Endometrial microvascular endothelial cells (primary cell): ENCODE data around the gene S1PR4. TPM values are rescaled to one million over a fixed set of nuclear protein-coding genes. Genes with fewer than 3 reads are reported as not detected.

Experiments used
- in situ Hi-C: cut with HindIII; loops from 2 replicates; pipeline ENCODE4 v1.10.0; 2017; ENCODE audit warnings: low sequenced_read_pairs, low pct_unique_long_range_greater_than_20kb; ENCODE audit errors: inconsistent ontology term
- total RNA-seq: library from RNA; depleted of rRNA; stranded (reverse); fragments of >200 nt; gene quantifications from one replicate; pipeline ENCODE4 v1.2.3, GENCODE V29; 2015; ENCODE audit errors: inconsistent ontology term

S1PR4 gene
- total RNA-seq, 1 donor from 2014 or later: 0.46 TPM

GRCh38 chr19:3175781-3176714, 2.5 kb upstream of the S1PR4 start:
- in situ Hi-C loops: no loop called here

- in situ Hi-C loops: no loop called here
Observed at GRCh38 chr19:3176715-3177501, 1.7 kb upstream of the S1PR4 start.

- in situ Hi-C loops: no loop called here
Observed at GRCh38 chr19:3178973-3179738, 587 bp downstream of the S1PR4 start.

- in situ Hi-C loops: no loop called here
Observed at GRCh38 chr19:3179739-3180293, 1.2 kb downstream of the S1PR4 start.

DNA sequence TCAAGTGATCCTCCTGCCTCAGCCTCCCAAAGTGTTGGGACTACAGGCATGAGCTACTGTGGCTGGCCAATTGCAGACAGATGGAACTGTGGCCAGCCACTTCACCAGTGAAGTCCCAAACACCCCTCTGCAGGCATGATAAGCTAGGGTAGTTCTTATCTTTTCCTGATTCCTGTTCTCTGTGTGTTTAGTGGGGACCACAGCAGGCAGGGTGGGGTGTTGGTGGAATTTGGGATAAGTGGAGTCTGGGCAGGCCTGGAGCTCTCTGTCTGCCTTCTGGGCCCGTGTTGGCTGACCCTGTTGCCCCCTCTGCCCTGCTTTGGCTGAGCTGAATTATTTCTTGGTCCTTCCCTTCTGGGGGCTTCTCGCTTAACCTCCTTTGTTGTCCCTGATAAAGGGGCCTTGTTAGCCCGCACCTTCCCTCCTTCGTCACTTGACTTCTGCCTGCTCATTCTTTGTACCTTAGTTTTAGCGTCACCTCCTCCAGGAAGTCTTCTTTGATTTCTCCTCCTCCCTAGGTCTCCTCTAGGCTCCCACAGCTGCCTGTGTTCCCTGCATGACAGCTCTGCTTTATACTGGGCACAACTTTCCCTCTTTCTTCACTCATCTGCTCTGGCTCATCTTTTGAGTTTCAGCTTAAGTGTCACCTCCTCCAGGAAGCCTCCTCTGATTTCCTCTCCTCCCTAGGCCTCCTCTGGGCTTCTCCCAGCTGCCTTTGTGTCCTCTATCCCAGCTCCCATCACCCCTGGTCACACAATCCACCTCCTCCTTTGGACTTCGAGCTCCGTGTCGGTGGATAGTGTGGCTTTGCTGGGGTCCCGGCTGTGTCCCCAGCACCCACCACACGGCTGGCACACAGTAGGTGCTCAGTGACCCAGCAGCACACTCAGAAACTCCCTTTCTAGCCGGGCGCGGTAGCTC, 5.4 kb downstream of the S1PR4 start:
- in situ Hi-C loops: no loop called here

DNA sequence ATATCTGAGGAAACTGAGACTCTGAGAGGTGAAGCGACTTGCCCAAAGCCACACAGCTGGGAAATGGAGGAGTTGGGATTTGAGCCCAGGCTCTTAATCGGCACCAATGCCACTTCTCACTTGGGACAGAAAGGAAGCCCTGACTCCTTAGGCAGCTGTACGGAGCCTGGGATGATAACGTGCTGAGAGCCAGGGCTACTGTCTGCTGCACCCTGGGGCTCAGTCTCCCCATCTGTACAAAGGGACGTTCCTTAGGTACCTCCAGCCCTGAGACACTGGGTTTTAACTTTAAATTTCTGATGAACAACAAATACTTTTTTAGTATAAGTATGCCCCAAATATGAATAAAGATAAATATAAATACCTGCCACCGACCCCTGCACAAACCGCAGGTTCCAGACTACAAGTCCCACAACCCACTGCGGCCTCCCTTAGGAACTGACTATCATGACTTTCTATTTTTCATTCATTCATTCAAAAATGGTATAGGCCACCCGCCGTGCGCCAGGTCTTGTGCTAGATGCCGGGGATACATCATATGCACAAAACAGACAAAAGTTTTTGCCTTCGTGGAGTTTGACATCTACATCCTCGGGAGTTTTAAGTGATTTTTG, 6.4 kb downstream of the S1PR4 start:
- in situ Hi-C loops: no loop called here

GRCh38 chr19:3185461-3186159, 7.0 kb downstream of the S1PR4 start, which contains the start of gene NCLN:
TSS of gene NCLN (plus strand) at chr19:3185930. CDS start at chr19:3186031, 101 bp downstream.
- in situ Hi-C loops: no loop called here

- in situ Hi-C loops: no loop called here
Observed at GRCh38 chr19:3186160-3186688, 7.7 kb downstream of the S1PR4 start.

DNA sequence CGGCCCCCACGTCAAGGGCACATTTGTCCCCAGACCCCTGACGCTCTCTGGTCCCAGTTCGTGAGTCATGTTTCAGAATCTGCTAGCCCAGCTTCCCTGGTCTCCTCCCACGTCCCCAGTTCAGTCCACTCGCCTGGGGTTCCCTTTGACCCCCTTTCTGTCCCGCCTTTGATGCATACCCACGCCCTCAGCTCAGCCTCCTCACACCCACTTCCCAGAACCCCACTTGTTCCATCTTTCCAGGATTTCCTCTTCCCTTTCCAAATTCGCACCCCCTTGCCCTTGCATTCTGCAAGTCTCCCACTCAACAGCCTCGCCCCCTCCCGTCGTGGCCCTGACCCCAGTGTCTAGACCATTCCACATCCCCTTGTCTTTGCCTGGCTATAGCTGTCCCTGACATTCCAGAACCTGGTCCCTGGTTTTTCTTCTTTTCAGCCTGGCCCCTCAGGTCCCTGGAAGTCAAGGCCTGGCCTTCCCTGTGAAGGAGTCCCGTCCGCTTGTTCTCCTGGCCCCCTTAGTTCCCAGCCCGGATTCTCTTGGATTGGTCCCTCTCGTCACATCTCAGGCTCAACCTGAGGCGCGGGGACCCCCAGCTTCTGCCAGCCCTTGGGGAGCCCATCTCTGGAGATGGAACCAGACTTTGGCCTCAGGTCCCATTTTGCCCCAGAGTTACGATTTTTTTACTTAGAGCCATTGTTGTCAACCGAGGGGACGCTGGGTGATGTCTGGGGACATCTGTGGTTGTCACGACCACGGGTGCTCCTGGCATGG, 8.5 kb downstream of the S1PR4 start:
- in situ Hi-C loops: no loop called here

DNA sequence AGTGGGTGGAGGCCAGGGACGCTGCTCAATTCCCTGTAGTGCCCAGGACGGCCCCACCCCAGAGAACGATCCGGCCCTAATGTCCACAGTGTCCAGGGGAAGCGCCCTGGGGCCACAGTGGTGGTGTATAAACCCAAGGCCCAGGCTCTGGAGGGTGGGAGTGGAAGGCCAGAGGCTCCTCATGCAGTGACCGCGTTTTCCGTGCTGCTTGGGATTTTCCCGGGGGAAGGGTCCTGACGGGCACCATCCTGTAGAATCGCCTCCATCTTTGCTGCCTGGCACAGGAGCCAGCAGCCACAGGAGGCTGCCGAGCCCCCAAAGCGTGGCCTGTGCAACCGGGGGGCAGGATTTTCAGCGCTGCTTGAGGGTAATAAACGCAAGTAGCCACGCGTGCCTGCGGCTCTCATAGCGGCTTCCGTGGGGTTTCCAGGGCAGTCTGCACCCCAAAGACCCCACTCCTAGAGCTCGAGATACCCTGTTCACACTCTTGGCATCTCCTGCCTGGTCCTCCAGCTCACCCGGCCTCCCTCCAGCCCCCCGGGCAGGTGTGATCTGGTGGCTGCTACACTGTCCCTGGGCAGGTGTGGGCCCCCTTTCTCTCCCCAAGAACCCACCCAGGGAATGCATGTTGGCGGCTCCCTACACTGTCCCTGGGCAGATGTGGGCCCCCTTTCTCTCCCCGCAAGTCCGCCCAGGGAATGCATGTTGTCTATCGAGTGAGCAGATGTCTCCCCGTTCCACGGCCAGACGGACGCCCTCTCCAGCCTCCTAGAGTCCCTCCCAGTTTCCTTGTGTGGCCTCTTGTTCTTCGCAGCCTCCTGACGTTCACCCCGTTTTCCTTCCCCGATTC, 9.3 kb downstream of the S1PR4 start:
- in situ Hi-C loops: no loop called here

- in situ Hi-C loops: no loop called here
Observed at GRCh38 chr19:3188627-3189596, 10.3 kb downstream of the S1PR4 start.

- in situ Hi-C loops: no loop called here
Observed at GRCh38 chr19:3189702-3190469, 11.3 kb downstream of the S1PR4 start.

DNA sequence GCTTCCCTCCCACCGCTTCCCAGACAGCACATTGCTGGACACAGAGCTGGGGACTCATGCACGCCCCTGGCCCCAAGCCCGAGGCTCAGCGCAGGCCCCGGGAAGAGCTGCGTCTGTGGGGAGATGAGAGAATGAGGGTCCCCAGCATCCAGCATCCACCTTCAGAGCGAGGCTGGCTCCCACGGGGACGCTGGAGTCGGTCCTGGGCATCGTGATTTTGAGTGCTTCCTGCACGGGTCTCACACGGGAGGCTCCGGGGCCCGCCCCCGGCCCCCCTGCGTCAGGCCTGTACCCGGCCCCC, 11.9 kb downstream of the S1PR4 start:
- in situ Hi-C loops: no loop called here
